Calu3 (cell line): ENCODE data around the gene NPM1. TPM values are rescaled to one million over a fixed set of nuclear protein-coding genes. Genes with fewer than 3 reads are reported as not detected.
"Not testable (repeated sequence)": the region's sequence is repeated elsewhere in the genome, so short reads cannot be mapped to it uniquely, and the experiment has no call there.

Experiments used
- BruUV-seq: library from RNA; stranded (reverse); fragments of 400-500 nt; replicated peaks from 2 replicates; lab custom pipeline; 2021; lab: Mats Ljungman, UMichigan
- CTCF ChIA-PET: fragments of 300-600 bp; sonication (Branson Sonifier 250); formaldehyde crosslinking; loops from one replicate; lab custom pipeline; 2022; ENCODE audit warnings: antibody characterized with exemption; lab: Charles Lee
- DNase-seq: peaks from one replicate; pipeline ENCODE4 v3.0.0; 2022
- H3K27ac Mint-ChIP-seq: one replicate; pipeline ENCODE4 v1.8.0; 2022; ENCODE audit warnings: mixed read lengths; ENCODE audit not compliant: unreplicated experiment
- H3K27me3 Mint-ChIP-seq: one replicate; pipeline ENCODE4 v1.8.0; 2022; ENCODE audit warnings: mixed read lengths; ENCODE audit not compliant: unreplicated experiment
- H3K36me3 Mint-ChIP-seq: one replicate; pipeline ENCODE4 v1.8.0; 2022; ENCODE audit warnings: mild to moderate bottlenecking, moderate library complexity, mixed read lengths; ENCODE audit not compliant: insufficient read depth, unreplicated experiment
- H3K4me1 Mint-ChIP-seq: one replicate; pipeline ENCODE4 v1.8.0; 2022; ENCODE audit warnings: mild to moderate bottlenecking, low read depth, mixed read lengths; ENCODE audit not compliant: unreplicated experiment
- H3K4me3 Mint-ChIP-seq: one replicate; pipeline ENCODE4 v1.8.0; 2022; ENCODE audit warnings: mild to moderate bottlenecking, low read depth, moderate library complexity, mixed read lengths; ENCODE audit not compliant: unreplicated experiment
- H3K9me3 Mint-ChIP-seq: one replicate; pipeline ENCODE4 v1.8.0; 2022; ENCODE audit warnings: low read depth, mixed read lengths; ENCODE audit not compliant: unreplicated experiment
- intact Hi-C: fragments of 100-400 bp; cut with micrococcal nuclease; formaldehyde crosslinking; loops from one replicate; pipeline ENCODE4 v1.10.0; 2022; ENCODE audit not compliant: unreplicated experiment
- total RNA-seq: library from RNA; stranded (reverse); gene quantifications from 2 replicates; pipeline ENCODE4 v1.2.3, GENCODE V29; 2022
- TF ChIP-seq, protein P1 (sequence below): fragments of 200-600 bp; IDR thresholded peaks from one replicate; pipeline ENCODE4 v1.8.0; 2022; ENCODE audit warnings: antibody characterized with exemption; ENCODE audit not compliant: unreplicated experiment

The NPM1 gene
- total RNA-seq, 1 experiment from 2014 or later: 1,863 TPM

DNA sequence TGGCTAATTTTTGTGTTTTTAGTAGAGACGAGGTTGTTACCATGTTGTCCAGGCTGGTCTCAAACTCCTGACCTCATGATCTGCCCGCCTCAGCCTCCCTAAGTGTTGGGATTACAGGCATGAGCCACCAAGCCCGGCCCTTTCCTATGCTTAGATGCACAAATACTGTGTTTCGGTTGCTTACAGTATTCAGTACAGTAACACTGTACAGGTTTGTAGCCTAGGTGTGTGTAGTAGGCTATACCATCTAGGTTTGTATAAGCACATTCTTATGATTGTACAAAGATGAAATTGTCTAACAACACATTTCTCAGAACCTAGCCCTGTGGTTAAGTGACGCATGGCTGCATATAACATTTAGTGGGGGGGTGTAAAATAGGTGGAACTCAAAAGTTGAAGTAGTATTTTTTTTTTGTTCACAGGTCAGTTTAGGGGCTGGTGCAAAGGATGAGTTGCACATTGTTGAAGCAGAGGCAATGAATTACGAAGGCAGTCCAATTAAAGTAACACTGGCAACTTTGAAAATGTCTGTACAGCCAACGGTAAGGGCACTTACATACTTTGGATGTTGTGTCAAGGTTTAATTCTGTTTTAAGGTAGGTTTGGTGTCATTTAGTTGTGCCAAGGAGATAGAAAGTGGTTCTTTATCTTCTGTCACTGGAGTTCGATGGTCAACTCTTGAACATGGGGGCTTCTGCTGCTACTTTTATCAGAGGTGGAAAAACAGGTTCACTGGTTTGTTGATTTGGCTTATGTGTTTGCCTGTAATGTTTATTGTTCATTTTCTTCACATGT, 3.4 kb downstream of the NPM1 start:
- no TSS peak for BruUV-seq
- intact Hi-C loops: loop anchor here (10.0 kb wide), 1 partner anchor 614 kb away; the partner anchor contains the start of gene FBXW11
- CTCF ChIA-PET: no interaction called here
- TF ChIP-seq, protein P1, sequence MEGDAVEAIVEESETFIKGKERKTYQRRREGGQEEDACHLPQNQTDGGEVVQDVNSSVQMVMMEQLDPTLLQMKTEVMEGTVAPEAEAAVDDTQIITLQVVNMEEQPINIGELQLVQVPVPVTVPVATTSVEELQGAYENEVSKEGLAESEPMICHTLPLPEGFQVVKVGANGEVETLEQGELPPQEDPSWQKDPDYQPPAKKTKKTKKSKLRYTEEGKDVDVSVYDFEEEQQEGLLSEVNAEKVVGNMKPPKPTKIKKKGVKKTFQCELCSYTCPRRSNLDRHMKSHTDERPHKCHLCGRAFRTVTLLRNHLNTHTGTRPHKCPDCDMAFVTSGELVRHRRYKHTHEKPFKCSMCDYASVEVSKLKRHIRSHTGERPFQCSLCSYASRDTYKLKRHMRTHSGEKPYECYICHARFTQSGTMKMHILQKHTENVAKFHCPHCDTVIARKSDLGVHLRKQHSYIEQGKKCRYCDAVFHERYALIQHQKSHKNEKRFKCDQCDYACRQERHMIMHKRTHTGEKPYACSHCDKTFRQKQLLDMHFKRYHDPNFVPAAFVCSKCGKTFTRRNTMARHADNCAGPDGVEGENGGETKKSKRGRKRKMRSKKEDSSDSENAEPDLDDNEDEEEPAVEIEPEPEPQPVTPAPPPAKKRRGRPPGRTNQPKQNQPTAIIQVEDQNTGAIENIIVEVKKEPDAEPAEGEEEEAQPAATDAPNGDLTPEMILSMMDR: no peak
- DNase-seq: no peak
- H3K36me3 Mint-ChIP-seq: peaks cover 95% of the 10 kb centered on the region
- no peaks in the 10 kb centered on the region for H3K9me3 Mint-ChIP-seq
- peak overlapping the region; percentile 90 for H3K4me3 Mint-ChIP-seq
- H3K27ac Mint-ChIP-seq: peak overlapping the region; percentile 95
- peaks cover 50% of the 10 kb centered on the region for H3K4me1 Mint-ChIP-seq
- H3K27me3 Mint-ChIP-seq: peaks cover 11% of the 10 kb centered on the region

GRCh38 chr5:171391996-171392577, 4.4 kb downstream of the NPM1 start:
- DNase-seq: no peak
- no TSS peak for BruUV-seq
- CTCF ChIA-PET: interaction anchor here (0.6 kb wide), 1 partner anchor 546 kb away, joined by 8 read pairs; no protein-coding TSS in a partner anchor
- peaks cover 11% of the 10 kb centered on the region for H3K27me3 Mint-ChIP-seq
- peaks cover 48% of the 10 kb centered on the region for H3K4me1 Mint-ChIP-seq
- TF ChIP-seq, protein P1: no peak
- intact Hi-C loops: loop anchor here (10.0 kb wide), 1 partner anchor 613 kb away; the partner anchor contains the start of gene FBXW11
- peak overlapping the region; percentile 75 for H3K27ac Mint-ChIP-seq
- H3K4me3 Mint-ChIP-seq: peak overlapping the region; percentile 90
- no peaks in the 10 kb centered on the region for H3K9me3 Mint-ChIP-seq
- H3K36me3 Mint-ChIP-seq: peaks cover 100% of the 10 kb centered on the region

- no TSS peak for BruUV-seq
- CTCF ChIA-PET: interaction anchor here (0.6 kb wide), 1 partner anchor 14 kb away, joined by 4 read pairs; no protein-coding TSS in a partner anchor
- Mint-ChIP-seq H3K27me3 (peaks cover 9% of the 10 kb centered on the region), H3K4me3 (peak overlapping the region; percentile 90), H3K9me3 (no peaks in the 10 kb centered on the region), H3K4me1 (peaks cover 51% of the 10 kb centered on the region), H3K36me3 (peaks cover 100% of the 10 kb centered on the region), H3K27ac (peak overlapping the region; percentile 75)
- DNase-seq: no peak
- intact Hi-C loops: loop anchor here (10.0 kb wide), 1 partner anchor 612 kb away; the partner anchor contains the start of gene FBXW11
- TF ChIP-seq, protein P1: no peak
Measured at GRCh38 chr5:171392585-171393159, 5.0 kb downstream of the NPM1 start.

GRCh38 chr5:171395042-171395441, 7.4 kb downstream of the NPM1 start:
- Mint-ChIP-seq H3K36me3 (peaks cover 100% of the 10 kb centered on the region), H3K27ac (peak overlapping the region; percentile 78), H3K27me3 (no peaks in the 10 kb centered on the region), H3K4me3 (peak overlapping the region; percentile 39), H3K4me1 (peaks cover 67% of the 10 kb centered on the region), H3K9me3 (no peaks in the 10 kb centered on the region)
- BruUV-seq: no TSS peak
- CTCF ChIA-PET: no interaction called here
- no peak for DNase-seq
- intact Hi-C loops: loop anchor here (10.0 kb wide), 1 partner anchor 610 kb away; the partner anchor contains the start of gene FBXW11
- TF ChIP-seq, protein P1: no peak

- Mint-ChIP-seq H3K4me3 (peak overlapping the region; percentile 28), H3K36me3 (peaks cover 100% of the 10 kb centered on the region), H3K4me1 (peaks cover 63% of the 10 kb centered on the region)
- DNase-seq, H3K27me3 Mint-ChIP-seq, H3K27ac Mint-ChIP-seq, H3K9me3 Mint-ChIP-seq, BruUV-seq, CTCF ChIA-PET: not testable (repeated sequence)
- intact Hi-C loops: loop anchor here (10.0 kb wide), 1 partner anchor 608 kb away; the partner anchor contains the start of gene FBXW11
Measured at GRCh38 chr5:171396583-171396982, 8.9 kb downstream of the NPM1 start.
